Heart left ventricle (tissue), 16 donors: ENCODE data around the gene RAB36. TPM values are rescaled to one million over a fixed set of nuclear protein-coding genes. Genes with fewer than 3 reads are reported as not detected.

Source experiments
- ATAC-seq, 4 donors: fragments of 200-7000 bp; cut with Tn5 transposase; one replicate each; pipeline ENCODE4 v1.9.1; 2020 to 2022; ENCODE audit warnings: moderate library complexity in 4 of 4, mild to moderate bottlenecking in 3 of 4, moderate number of reproducible peaks in 1 of 4
- DNase-seq, 5 donors: peaks; one replicate each; pipeline ENCODE4 v3.0.0-alpha.2; 2020
- H3K27ac ChIP-seq, 12 donors: fragments of 200-600 bp; sonication (generic) in 4 of 12; one replicate each; pipeline versions ENCODE4 v1.5.0 to v1.8.0; 2016 to 2022; ENCODE audit warnings: mild to moderate bottlenecking in 2 of 12
- H3K27me3 ChIP-seq, 9 donors: fragments of 200-600 bp; sonication (generic) in 2 of 9; one replicate each; pipeline versions ENCODE4 v1.5.1 to v1.8.0; 2016 to 2022; ENCODE audit warnings: mild to moderate bottlenecking in 3 of 9
- H3K36me3 ChIP-seq, 9 donors: fragments of 200-600 bp; sonication (generic) in 2 of 9; one replicate each; pipeline versions ENCODE4 v1.5.0 to v1.8.0; 2018 to 2022; ENCODE audit warnings: mild to moderate bottlenecking in 2 of 9
- H3K4me1 ChIP-seq, 12 donors: fragments of 200-600 bp; sonication (generic) in 4 of 12; one replicate each; pipeline versions ENCODE4 v1.5.0 to v1.8.0; 2016 to 2022; ENCODE audit warnings: mild to moderate bottlenecking in 3 of 12
- H3K4me3 ChIP-seq, 12 donors: fragments of 200-600 bp; sonication (generic) in 4 of 12; one replicate each; pipeline versions ENCODE4 v1.5.0 to v1.8.0; 2017 to 2022; ENCODE audit warnings: mild to moderate bottlenecking in 9 of 12, moderate library complexity in 4 of 12
- H3K9me3 ChIP-seq, 12 donors: fragments of 200-600 bp; sonication (generic) in 4 of 12; one replicate each; pipeline versions ENCODE4 v1.5.0 to v1.8.0; 2016 to 2022; ENCODE audit warnings: mild to moderate bottlenecking in 1 of 12
- POLR2A ChIP-seq, 2 donors: fragments of 450-650 bp; IDR thresholded peaks; one replicate each; pipeline ENCODE4 v1.6.1; 2017; ENCODE audit warnings: antibody characterized with exemption in 2 of 2, mild to moderate bottlenecking in 2 of 2, moderate library complexity in 2 of 2
- WGBS, 4 donors: extraction: QIAGEN DNeasy Blood & Tissue Kit in 2 of 4; methylation state at CpG; one replicate each; pipeline versions ENCODE4 v1.1.5 to v1.1.7; 2013 to 2018; 5-methylcytosine and 5-hydroxymethylcytosine counted together
- intact Hi-C, 10 donors: fragments of 100-400 bp; cut with DNase I; formaldehyde crosslinking; loops; one replicate each; pipeline versions ENCODE4 v1.11.1 to v1.14.2; 2022
- polyA plus RNA-seq, 2 donors: library from polyadenylated mRNA; stranded (reverse); fragments of 200-250 nt; gene quantifications; one replicate each; pipeline ENCODE4 v1.2.3, GENCODE V29; 2013
- total RNA-seq, 9 donors: library from RNA; depleted of rRNA in 2 of 9; stranded (reverse); fragments of >200 nt in 2 of 9; fragmentation: NEBNext Ultra II Directional in 3 of 9; extraction: Animal tissue kit (Norgen Biotek cat#: 25700) in 3 of 9; gene quantifications; one replicate each; pipeline versions ENCODE4 v1.1.0 to v1.2.4, GENCODE V29; 2016 to 2023
- TF ChIP-seq, protein P1 (sequence below), 12 donors: fragments of 200-600 bp; sonication (generic) in 4 of 12; IDR thresholded peaks; one replicate each; pipeline versions ENCODE4 v1.5.0 to v1.8.0; 2018 to 2022; ENCODE audit warnings: antibody characterized with exemption in 12 of 12, mild to moderate bottlenecking in 5 of 12
- donor health status: ischemic (EF 13 %, LVEDD 7.1; RV severe dilation, severe dysfunction).
- donor health status: healthy with polysubstance abuse.
- donor health status: DM: no; HTN: yes; CAD: no.
- donor health status: DM: no; HTN: no; CAD: no.
- donor health status: ischemic (EF 25% LVEDD 6.9; RV normal size, moderate dysfunction).
- donor health status: ischemic (EF 25% LVEDD 5.7; RV mildly dilated, moderate dysfunction).
- donor health status: healthy.
- donor health status: DM: yes; HTN: yes; CAD: no.
- donor health status: ischemic (EF 35%, LVEDD 5.7; RV mildly dilated, moderate dysfunction).
- donor health status: nonischemic (EF 11% LVEDD 7.7; RV severe dilation, severe dysfunction).
- donor health status: DM: yes; HTN: yes; CAD: no.
- donor health status: PGD.
- donor health status: ischemic (EF 29% LVEDD 5.4; RV normal size, mild dysfunction).
- donor health status: nonischemic (EF 23%, LVEDD 6.1; RV moderate dilation, normal function).

The RAB36 gene
- total and polyA plus RNA-seq, 11 donors = 0.11 to 3.2 (median 0.54) TPM

DNA sequence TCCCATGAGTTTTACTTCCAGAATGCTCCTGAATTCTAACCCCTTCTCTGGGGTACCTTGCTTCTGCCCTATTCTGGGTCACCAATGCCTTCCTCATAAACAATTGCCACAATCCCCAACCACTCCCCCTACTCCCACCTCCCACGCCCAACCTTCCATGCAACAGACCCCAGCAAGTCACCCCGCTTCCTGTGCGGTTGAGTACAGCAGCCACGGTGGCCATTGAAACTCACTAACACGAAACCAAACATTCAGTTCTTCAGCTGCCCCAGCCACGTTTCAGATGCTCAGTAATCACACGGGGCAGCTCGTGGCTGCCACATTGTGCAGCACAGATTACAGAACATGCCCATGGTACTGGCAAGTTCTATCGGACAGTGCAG is 31.4 kb downstream of the RAB36 start:
- H3K36me3 ChIP-seq = no peaks in the 10 kb centered on the region
- peaks cover 1 to 25% (median 21%) of the 10 kb centered on the region in 12 donors for H3K4me1 ChIP-seq
- H3K27me3 ChIP-seq = no peaks in the 10 kb centered on the region
- H3K27ac ChIP-seq = no peak overlapping the region
- intact Hi-C loops = loop anchor here in 5 of 10 donors (1.0 to 10.0 kb wide), 4 partner anchors 105 to 211 kb away; no protein-coding TSS in a partner anchor
- ATAC-seq = no peak
- WGBS, 4 donors = 85 to 95% (median 95%) methylated on average over 9 of the region's 9 CpGs
- peaks cover 0 to 14% (median 0%) of the 10 kb centered on the region in 12 donors for H3K9me3 ChIP-seq
- no peak overlapping the region for H3K4me3 ChIP-seq
- TF ChIP-seq POLR2A (IDR thresholded peaks at IDR 0.05) = no peak
- TF ChIP-seq, protein P1, sequence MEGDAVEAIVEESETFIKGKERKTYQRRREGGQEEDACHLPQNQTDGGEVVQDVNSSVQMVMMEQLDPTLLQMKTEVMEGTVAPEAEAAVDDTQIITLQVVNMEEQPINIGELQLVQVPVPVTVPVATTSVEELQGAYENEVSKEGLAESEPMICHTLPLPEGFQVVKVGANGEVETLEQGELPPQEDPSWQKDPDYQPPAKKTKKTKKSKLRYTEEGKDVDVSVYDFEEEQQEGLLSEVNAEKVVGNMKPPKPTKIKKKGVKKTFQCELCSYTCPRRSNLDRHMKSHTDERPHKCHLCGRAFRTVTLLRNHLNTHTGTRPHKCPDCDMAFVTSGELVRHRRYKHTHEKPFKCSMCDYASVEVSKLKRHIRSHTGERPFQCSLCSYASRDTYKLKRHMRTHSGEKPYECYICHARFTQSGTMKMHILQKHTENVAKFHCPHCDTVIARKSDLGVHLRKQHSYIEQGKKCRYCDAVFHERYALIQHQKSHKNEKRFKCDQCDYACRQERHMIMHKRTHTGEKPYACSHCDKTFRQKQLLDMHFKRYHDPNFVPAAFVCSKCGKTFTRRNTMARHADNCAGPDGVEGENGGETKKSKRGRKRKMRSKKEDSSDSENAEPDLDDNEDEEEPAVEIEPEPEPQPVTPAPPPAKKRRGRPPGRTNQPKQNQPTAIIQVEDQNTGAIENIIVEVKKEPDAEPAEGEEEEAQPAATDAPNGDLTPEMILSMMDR (IDR thresholded peaks at IDR 0.05) = no peak
- DNase-seq = peak in 1 of 5 donors; percentile 28

DNA sequence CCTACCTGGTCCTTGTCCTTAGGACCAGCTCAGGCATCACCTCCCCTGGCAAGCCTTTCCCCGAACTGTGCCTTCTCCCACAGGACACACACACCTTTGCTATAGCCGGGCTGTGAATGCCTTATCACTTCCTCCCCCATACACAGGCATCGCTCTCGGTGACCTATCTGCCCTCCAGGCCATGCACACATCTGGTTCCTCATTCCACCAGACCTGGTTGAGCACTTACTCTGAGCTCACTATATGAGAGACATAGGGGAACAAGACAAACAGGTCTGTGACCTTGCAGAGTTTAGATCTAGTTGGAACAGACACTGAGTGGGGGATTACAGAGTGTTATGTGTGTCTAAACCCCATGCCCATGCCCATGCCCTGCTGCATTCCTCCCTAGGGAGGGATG is 31.9 kb downstream of the RAB36 start:
- TF ChIP-seq, protein P1 (IDR thresholded peaks at IDR 0.05) = no peak
- no peak for TF ChIP-seq POLR2A (IDR thresholded peaks at IDR 0.05)
- no peaks in the 10 kb centered on the region for H3K27me3 ChIP-seq
- 77 to 88% (median 83%) methylated on average over 4 of the region's 4 CpGs for WGBS, 4 donors
- DNase-seq (peak in 1 of 5 donors; percentile 22), ATAC-seq (no peak)
- peaks cover 0 to 14% (median 0%) of the 10 kb centered on the region in 12 donors for H3K9me3 ChIP-seq
- peaks cover 7 to 31% (median 27%) of the 10 kb centered on the region in 12 donors for H3K4me1 ChIP-seq
- H3K4me3 ChIP-seq = no peak overlapping the region
- H3K36me3 ChIP-seq = no peaks in the 10 kb centered on the region
- H3K27ac ChIP-seq = no peak overlapping the region
- intact Hi-C loops = loop anchor here in 5 of 10 donors (1.0 to 10.0 kb wide), 4 partner anchors 104 to 210 kb away; no protein-coding TSS in a partner anchor

DNA sequence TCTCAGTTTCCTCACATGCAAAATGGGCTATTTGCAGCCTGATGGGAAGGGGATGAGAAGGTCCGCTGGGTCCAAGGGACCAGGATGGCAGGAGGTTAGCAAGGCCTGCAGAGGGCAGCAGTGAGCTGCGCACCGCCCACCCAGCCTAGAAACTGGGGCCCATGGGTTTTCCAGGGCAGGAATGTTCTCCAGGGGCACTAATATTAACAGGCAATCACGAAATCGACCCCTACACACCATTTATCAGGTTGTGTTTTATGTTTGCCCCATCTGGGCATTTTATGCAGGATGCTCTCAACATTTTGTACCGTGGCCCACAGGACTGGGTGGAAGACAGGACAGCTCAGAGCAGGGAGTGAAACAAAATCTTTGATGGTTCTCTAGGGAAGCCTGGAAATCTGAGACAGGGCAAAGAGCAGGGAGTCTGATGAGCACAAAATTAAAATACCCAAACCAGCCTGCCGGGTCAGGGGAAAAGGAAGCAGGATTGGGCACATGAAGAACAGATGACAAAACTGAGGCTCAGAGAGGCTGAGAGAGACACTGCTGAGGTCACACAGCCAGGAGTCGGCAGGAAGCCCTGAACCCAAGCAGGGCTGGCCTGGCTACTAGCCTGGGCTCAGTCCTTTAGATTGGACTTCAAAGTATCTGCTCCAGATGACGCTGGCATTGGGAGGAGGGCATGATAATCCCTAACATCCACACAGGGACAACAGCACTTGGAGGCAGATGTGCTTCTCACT is 33.4 kb downstream of the RAB36 start:
- Histone ChIP-seq H3K27ac (peak overlapping the region in 3 of 12 donors; percentile 64 to 85 (median 84)), H3K9me3 (peaks cover 0 to 14% (median 0%) of the 10 kb centered on the region in 12 donors), H3K27me3 (no peaks in the 10 kb centered on the region), H3K4me3 (peak overlapping the region in 1 of 12 donors; percentile 2), H3K36me3 (no peaks in the 10 kb centered on the region), H3K4me1 (peaks cover 11 to 46% (median 41%) of the 10 kb centered on the region in 12 donors)
- 30 to 35% (median 33%) methylated on average over 9 of the region's 9 CpGs for WGBS, 4 donors
- ATAC-seq (peak; percentile 57 to 69 (median 64)), DNase-seq (peak; percentile 55 to 84 (median 67))
- intact Hi-C loops = loop anchor here in 9 of 10 donors (1.0 to 10.0 kb wide), 7 partner anchors 102 to 209 kb away; no protein-coding TSS in a partner anchor
- TF ChIP-seq POLR2A (IDR thresholded peaks at IDR 0.05) = no peak
- TF ChIP-seq, protein P1 (IDR thresholded peaks at IDR 0.05) = peak; percentile 94 to 99 (median 97)
